A549 (cell line): ENCODE results near the gene EHF. TPM values are rescaled to one million over a fixed set of nuclear protein-coding genes. Genes with fewer than 3 reads are reported as not detected.

Experiments used
- ATAC-seq, 2 experiments: fragments of 200-7000 bp in 1 of 2; fragments of >200 bp in 1 of 2; cut with Nextera tagmentation in 1 of 2; cut with Tn5 transposase in 1 of 2; 3 replicates each; pipeline versions ENCODE4 v1.8.0 to v1.9.1; 2018 to 2020; ENCODE audit warnings: mild to moderate bottlenecking in 1 of 2, moderate library complexity in 1 of 2
- CTCF ChIA-PET: fragments of 300-600 bp; sonication (Branson Sonifier 250); formaldehyde crosslinking; extraction: SDS; loops from one replicate; lab custom pipeline; 2021; ENCODE audit warnings: antibody characterized with exemption, inconsistent platforms; lab: Yijun Ruan, JAX
- POLR2A ChIA-PET: fragments of 350-600 bp; formaldehyde crosslinking; extraction: SDS; loops from one replicate; lab custom pipeline; 2021; ENCODE audit warnings: antibody characterized with exemption, inconsistent platforms; lab: Yijun Ruan, JAX
- DNase-seq, 2 experiments: peaks; one replicate each; pipeline versions ENCODE4 v3.0.0 to v3.0.0-alpha.2; 2011 to 2016; ENCODE audit warnings: low read depth in 1 of 2, low spot score in 1 of 2
- FAIRE-seq: peaks from 2 replicates; lab custom pipeline; 2011; peaks lifted over from hg19 to GRCh38; lab: Jason Lieb, UNC
- H3K27ac ChIP-seq, 2 experiments: fragments of >200 bp; sonication (Bioruptor Twin); formaldehyde crosslinking; 3 replicates each; pipeline ENCODE4 v1.5.1; 2016 to 2017
- H3K4me1 ChIP-seq: fragments of >200 bp; sonication (Bioruptor Twin); formaldehyde crosslinking; 3 replicates; pipeline ENCODE4 v1.6.1; 2016
- H3K4me2 ChIP-seq: fragments of >200 bp; sonication (Bioruptor Twin); formaldehyde crosslinking; 3 replicates; pipeline ENCODE4 v1.6.1; 2016
- H3K4me3 ChIP-seq: fragments of >200 bp; sonication (Bioruptor Twin); formaldehyde crosslinking; 3 replicates; pipeline ENCODE4 v1.5.1; 2016
- H3K9me3 ChIP-seq: fragments of >200 bp; sonication (Bioruptor Twin); formaldehyde crosslinking; 3 replicates; pipeline ENCODE4 v1.6.1; 2016
- CBX8 ChIP-seq: fragments of 200-600 bp; sonication (generic); IDR thresholded peaks from 2 replicates; pipeline ENCODE4 v1.6.1; 2016
- CEBPB ChIP-seq, 2 experiments: fragments of >200 bp in 1 of 2; sonication (Bioruptor Twin) in 1 of 2; formaldehyde crosslinking in 1 of 2; IDR thresholded peaks; 2 replicates each; pipeline ENCODE4 v1.6.1; 2012 to 2016
- EHF ChIP-seq: fragments of 250-450 bp; sonication (Bioruptor Pico); IDR thresholded peaks from 2 replicates; pipeline ENCODE4 v1.5.0; 2020; ENCODE audit warnings: mild to moderate bottlenecking
- EP300 ChIP-seq, 2 experiments: fragments of >200 bp; sonication (Bioruptor Twin); formaldehyde crosslinking; IDR thresholded peaks; 2 replicates in 1 of 2; 3 replicates in 1 of 2; pipeline ENCODE4 v1.6.1; 2016 to 2017
- HDAC2 ChIP-seq: fragments of 200-600 bp; sonication (generic); IDR thresholded peaks from 2 replicates; pipeline ENCODE4 v1.6.1; 2016
- HOXA7 ChIP-seq: fragments of 250-450 bp; sonication (Bioruptor Pico); IDR thresholded peaks from 2 replicates; pipeline ENCODE4 v1.5.0; 2020; ENCODE audit warnings: mild to moderate bottlenecking, moderate library complexity
- HOXB13 ChIP-seq: fragments of 250-450 bp; sonication (Bioruptor Pico); IDR thresholded peaks from 2 replicates; pipeline ENCODE4 v1.5.0; 2020; ENCODE audit warnings: low read depth, mild to moderate bottlenecking, moderate library complexity
- JUN ChIP-seq, 2 experiments: fragments of >200 bp; sonication (Bioruptor Twin); formaldehyde crosslinking; IDR thresholded peaks; 2 replicates in 1 of 2; 3 replicates in 1 of 2; pipeline ENCODE4 v1.6.1; 2016 to 2017
- JUNB ChIP-seq: fragments of >200 bp; sonication (Bioruptor Twin); formaldehyde crosslinking; IDR thresholded peaks from 2 replicates; pipeline ENCODE4 v1.6.1; 2016
- MYC ChIP-seq: IDR thresholded peaks from 2 replicates; pipeline ENCODE4 v1.6.1; 2012; ENCODE audit warnings: mild to moderate bottlenecking, inconsistent platforms, low read length, improper control_type of control experiment, borderline replicate concordance
- PHF8 ChIP-seq: fragments of 200-600 bp; sonication (generic); IDR thresholded peaks from 2 replicates; pipeline ENCODE4 v1.6.1; 2016; ENCODE audit warnings: low read depth, mild to moderate bottlenecking, antibody characterized with exemption, moderate library complexity, borderline replicate concordance
- RAD21 ChIP-seq, 2 experiments: fragments of >200 bp in 1 of 2; sonication (Bioruptor Twin) in 1 of 2; formaldehyde crosslinking in 1 of 2; IDR thresholded peaks in 1 of 2; conservative IDR thresholded peaks in 1 of 2; 2 replicates in 1 of 2; 3 replicates in 1 of 2; pipeline ENCODE4 v1.6.1; 2012 to 2018; ENCODE audit warnings: inconsistent platforms in 1 of 2
- RARB ChIP-seq: fragments of 250-450 bp; sonication (Bioruptor Pico); IDR thresholded peaks from 2 replicates; pipeline ENCODE4 v1.8.0; 2021; ENCODE audit warnings: mild to moderate bottlenecking, moderate library complexity
- SMC3 ChIP-seq: fragments of >200 bp; sonication (Bioruptor Twin); formaldehyde crosslinking; IDR thresholded peaks from 3 replicates; pipeline ENCODE4 v1.6.1; 2018; ENCODE audit warnings: inconsistent platforms
- SREBF2 ChIP-seq: fragments of 450-650 bp; IDR thresholded peaks from 2 replicates; pipeline ENCODE4 v1.6.1; 2014; ENCODE audit warnings: mild to moderate bottlenecking, moderate library complexity
- ZC3H11A ChIP-seq: fragments of 450-650 bp; IDR thresholded peaks from 2 replicates; pipeline ENCODE4 v1.6.1; 2014; ENCODE audit warnings: antibody characterized with exemption, mild to moderate bottlenecking
- ZFP36 ChIP-seq: fragments of 450-650 bp; IDR thresholded peaks from 2 replicates; pipeline ENCODE4 v1.6.1; 2014; ENCODE audit warnings: borderline replicate concordance; ENCODE audit not compliant: partially characterized antibody
- ZSCAN20 ChIP-seq: fragments of 250-450 bp; sonication (Bioruptor Pico); IDR thresholded peaks from 2 replicates; pipeline ENCODE4 v1.8.0; 2022; ENCODE audit warnings: mild to moderate bottlenecking, moderate library complexity
- WGBS: methylation state at CpG from one replicate; pipeline ENCODE4 v1.1.6; 2017; ENCODE audit errors: missing lambda C conversion rate; 5-methylcytosine and 5-hydroxymethylcytosine counted together
- polyA plus RNA-seq, 4 experiments: library from polyadenylated mRNA; depleted of rRNA in 3 of 4; stranded (reverse); fragments of >200 nt; fragmentation: RNase III in 1 of 4; extraction: RNeasy Plus Mini Kit Qiagen cat#74134 plus additional on column Dnase treatment in 1 of 4; gene quantifications; 2 replicates in 3 of 4; 3 replicates in 1 of 4; pipeline ENCODE4 v1.2.3, GENCODE V29; 2011 to 2017
- TF ChIP-seq, protein P1 (sequence below): fragments of >200 bp; sonication (Bioruptor Twin); formaldehyde crosslinking; IDR thresholded peaks from 2 replicates; pipeline ENCODE4 v1.6.1; 2016
- TF ChIP-seq, protein P2 (sequence below): fragments of 150-350 bp; IDR thresholded peaks from 2 replicates; pipeline ENCODE4 v1.6.1; 2014; ENCODE audit warnings: low read depth, mild to moderate bottlenecking, low read length
- TF ChIP-seq, protein P3 (sequence below): IDR thresholded peaks from 2 replicates; pipeline ENCODE4 v1.6.1; 2012
- TF ChIP-seq, protein P4 (sequence below): IDR thresholded peaks from 2 replicates; pipeline ENCODE4 v1.6.1; 2012; ENCODE audit warnings: low read depth, borderline replicate concordance
- TF ChIP-seq, protein P5 (sequence below): fragments of >200 bp; sonication (Bioruptor Twin); formaldehyde crosslinking; IDR thresholded peaks from 3 replicates; pipeline ENCODE4 v1.5.1; 2016

EHF gene
- polyA plus RNA-seq, 2 of the 4 experiments (the other 2 are of a cell fraction) = 5.4 to 7.8 TPM

DNA sequence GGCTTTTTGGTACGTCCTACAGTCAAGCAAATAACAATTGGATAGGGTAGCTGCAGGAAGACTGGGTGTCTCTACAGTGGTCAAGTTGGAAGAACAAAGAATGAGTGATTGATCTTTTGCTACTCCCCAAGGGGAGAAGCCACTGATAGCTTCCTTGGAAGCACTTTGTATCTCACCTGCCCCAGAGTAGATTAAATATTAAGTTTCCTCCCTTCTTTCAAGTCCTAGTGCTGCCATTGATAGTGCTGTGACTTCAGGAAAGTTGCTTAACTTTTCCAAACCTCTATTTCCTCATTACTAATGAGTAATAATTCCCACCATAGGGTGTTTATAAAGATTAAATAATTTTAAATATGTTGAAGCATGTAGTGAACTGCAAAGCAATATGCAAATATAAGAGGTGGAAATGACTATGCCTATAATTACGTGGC, 35.6 kb upstream of the EHF start:
- Histone ChIP-seq H3K9me3 (peaks cover 10% of the 10 kb centered on the region; the same call in 1 of the 3 replicates), H3K4me2 (peak overlapping the region; percentile 59), H3K27ac (peak overlapping the region; percentile 84 to 91), H3K4me3 (no peak overlapping the region), H3K4me1 (peaks cover 32% of the 10 kb centered on the region)
- FAIRE-seq (no peak), DNase-seq (no peak), ATAC-seq (no peak)
- POLR2A ChIA-PET = interaction anchor here (1.1 to 2.6 kb wide), 2 partner anchors 15 to 69 kb away, joined by 3 to 22 read pairs; no protein-coding TSS in a partner anchor
- CTCF ChIA-PET = interaction anchor here (0.7 to 5.5 kb wide), 48 partner anchors 10 to 806 kb away, joined by 3 to 142 read pairs (median 8); partner anchors contain the start of gene ELF5
- WGBS = 58% methylated on average over 2 of the region's 2 CpGs
- TF ChIP-seq CEBPB (IDR thresholded peaks at IDR 0.05) (peak in 1 of 2 experiments; percentile 40; a peak in 2 of 4 replicates), HDAC2 (no peak), EP300 (IDR thresholded peaks at IDR 0.05) (no peak)
- TF ChIP-seq, protein P1, sequence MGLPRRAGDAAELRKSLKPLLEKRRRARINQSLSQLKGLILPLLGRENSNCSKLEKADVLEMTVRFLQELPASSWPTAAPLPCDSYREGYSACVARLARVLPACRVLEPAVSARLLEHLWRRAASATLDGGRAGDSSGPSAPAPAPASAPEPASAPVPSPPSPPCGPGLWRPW = peak; percentile 26; the same call in 1 of the 2 replicates

DNA sequence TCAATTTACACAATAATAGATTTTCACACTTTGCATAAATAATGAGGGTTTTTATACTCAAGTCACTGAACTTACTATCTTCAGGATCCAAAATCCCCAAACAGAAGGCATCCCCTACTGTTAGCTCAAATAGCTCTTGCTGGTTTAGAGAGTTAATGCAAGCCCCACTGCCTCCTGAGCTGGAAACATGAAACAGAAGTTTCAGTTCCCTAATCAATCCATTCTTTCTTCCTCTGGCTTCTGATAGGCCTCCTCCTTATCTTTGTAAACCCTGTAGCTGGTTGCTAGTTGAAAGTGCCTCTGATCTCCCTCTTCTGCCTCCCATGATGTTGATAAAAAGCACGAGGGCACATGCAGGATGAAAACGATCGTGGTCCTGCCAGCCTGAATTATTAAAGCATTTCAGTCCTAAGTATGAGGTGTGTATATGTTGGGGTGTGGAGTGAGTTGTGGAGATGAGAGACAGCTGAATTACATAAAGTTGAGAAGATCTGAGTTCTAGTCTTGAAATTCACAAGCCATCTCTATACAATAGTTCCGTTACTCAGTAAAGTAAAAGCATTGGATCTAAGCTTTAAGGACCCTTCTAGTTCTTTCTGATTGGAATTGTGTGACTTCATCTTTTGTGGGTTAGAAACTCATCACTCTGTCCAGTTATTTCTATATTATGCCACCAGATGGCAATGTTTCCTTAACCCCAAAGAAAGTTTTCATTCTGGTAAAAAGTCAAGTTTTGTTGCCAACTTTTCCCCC, 35.0 kb upstream of the EHF start:
- 3% methylated on average over 4 of the region's 4 CpGs for WGBS

More for the DNA sequence above, 35.0 kb upstream of the EHF start:
- ChIA-PET CTCF (interaction anchor here (0.6 to 5.5 kb wide), 85 partner anchors 8 to 873 kb away, joined by 3 to 142 read pairs (median 5); partner anchors contain the start of gene ELF5), POLR2A (interaction anchor here (1.1 to 2.6 kb wide), 5 partner anchors 14 to 228 kb away, joined by 3 to 22 read pairs (median 3); partner anchors contain the start of gene ABTB2)
- peak overlapping the region; percentile 84 to 91 for H3K27ac ChIP-seq
- peak; percentile 79 to 83 for ATAC-seq
- peaks cover 10% of the 10 kb centered on the region; the same call in 1 of the 3 replicates for H3K9me3 ChIP-seq
- H3K4me1 ChIP-seq = peaks cover 32% of the 10 kb centered on the region
- no peak overlapping the region for H3K4me3 ChIP-seq
- DNase-seq = peak; percentile 49 to 79
- TF ChIP-seq, protein P2, sequence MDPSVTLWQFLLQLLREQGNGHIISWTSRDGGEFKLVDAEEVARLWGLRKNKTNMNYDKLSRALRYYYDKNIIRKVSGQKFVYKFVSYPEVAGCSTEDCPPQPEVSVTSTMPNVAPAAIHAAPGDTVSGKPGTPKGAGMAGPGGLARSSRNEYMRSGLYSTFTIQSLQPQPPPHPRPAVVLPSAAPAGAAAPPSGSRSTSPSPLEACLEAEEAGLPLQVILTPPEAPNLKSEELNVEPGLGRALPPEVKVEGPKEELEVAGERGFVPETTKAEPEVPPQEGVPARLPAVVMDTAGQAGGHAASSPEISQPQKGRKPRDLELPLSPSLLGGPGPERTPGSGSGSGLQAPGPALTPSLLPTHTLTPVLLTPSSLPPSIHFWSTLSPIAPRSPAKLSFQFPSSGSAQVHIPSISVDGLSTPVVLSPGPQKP = no peak
- 0 out of 2 replicates have a peak, but pooled peaks have one; percentile 18 for TF ChIP-seq HOXB13 (CRISPR knock-in tag)
- TF ChIP-seq CBX8 = no peak
- TF ChIP-seq JUNB = no peak
- TF ChIP-seq, protein P3, sequence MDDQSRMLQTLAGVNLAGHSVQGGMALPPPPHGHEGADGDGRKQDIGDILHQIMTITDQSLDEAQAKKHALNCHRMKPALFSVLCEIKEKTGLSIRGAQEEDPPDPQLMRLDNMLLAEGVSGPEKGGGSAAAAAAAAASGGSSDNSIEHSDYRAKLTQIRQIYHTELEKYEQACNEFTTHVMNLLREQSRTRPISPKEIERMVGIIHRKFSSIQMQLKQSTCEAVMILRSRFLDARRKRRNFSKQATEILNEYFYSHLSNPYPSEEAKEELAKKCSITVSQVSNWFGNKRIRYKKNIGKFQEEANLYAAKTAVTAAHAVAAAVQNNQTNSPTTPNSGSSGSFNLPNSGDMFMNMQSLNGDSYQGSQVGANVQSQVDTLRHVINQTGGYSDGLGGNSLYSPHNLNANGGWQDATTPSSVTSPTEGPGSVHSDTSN = no peak
- TF ChIP-seq RARB (CRISPR knock-in tag) = no peak
- TF ChIP-seq MYC = no peak
- no peak for TF ChIP-seq SREBF2
- TF ChIP-seq EHF = 0 out of 2 replicates have a peak, but pooled peaks have one; percentile 28
- TF ChIP-seq ZFP36 = no peak
- TF ChIP-seq ZSCAN20 (CRISPR knock-in tag) = no peak
- peak; percentile 99 for TF ChIP-seq SMC3
- no peak for TF ChIP-seq PHF8
- TF ChIP-seq ZC3H11A = no peak
- TF ChIP-seq, protein P4, sequence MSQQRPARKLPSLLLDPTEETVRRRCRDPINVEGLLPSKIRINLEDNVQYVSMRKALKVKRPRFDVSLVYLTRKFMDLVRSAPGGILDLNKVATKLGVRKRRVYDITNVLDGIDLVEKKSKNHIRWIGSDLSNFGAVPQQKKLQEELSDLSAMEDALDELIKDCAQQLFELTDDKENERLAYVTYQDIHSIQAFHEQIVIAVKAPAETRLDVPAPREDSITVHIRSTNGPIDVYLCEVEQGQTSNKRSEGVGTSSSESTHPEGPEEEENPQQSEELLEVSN = no peak
- TF ChIP-seq RAD21 (conservative IDR thresholded peaks at IDR 0.05 in 1 of 2, IDR thresholded peaks at IDR 0.05 in 1 of 2) = peak; percentile 96 to 99
- TF ChIP-seq JUN (IDR thresholded peaks at IDR 0.05) = peak in 1 of 2 experiments; percentile 41; a peak in 1 of 5 replicates
- TF ChIP-seq, protein P5, sequence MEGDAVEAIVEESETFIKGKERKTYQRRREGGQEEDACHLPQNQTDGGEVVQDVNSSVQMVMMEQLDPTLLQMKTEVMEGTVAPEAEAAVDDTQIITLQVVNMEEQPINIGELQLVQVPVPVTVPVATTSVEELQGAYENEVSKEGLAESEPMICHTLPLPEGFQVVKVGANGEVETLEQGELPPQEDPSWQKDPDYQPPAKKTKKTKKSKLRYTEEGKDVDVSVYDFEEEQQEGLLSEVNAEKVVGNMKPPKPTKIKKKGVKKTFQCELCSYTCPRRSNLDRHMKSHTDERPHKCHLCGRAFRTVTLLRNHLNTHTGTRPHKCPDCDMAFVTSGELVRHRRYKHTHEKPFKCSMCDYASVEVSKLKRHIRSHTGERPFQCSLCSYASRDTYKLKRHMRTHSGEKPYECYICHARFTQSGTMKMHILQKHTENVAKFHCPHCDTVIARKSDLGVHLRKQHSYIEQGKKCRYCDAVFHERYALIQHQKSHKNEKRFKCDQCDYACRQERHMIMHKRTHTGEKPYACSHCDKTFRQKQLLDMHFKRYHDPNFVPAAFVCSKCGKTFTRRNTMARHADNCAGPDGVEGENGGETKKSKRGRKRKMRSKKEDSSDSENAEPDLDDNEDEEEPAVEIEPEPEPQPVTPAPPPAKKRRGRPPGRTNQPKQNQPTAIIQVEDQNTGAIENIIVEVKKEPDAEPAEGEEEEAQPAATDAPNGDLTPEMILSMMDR = peak; percentile 88
- 0 out of 2 replicates have a peak, but pooled peaks have one; percentile 27 for TF ChIP-seq HOXA7 (CRISPR knock-in tag)
- peak; percentile 84 for FAIRE-seq
- peak overlapping the region; percentile 59 for H3K4me2 ChIP-seq
